ENCODE measurements around the gene DKKL1.

- TF ChIP-seq, protein P1, sequence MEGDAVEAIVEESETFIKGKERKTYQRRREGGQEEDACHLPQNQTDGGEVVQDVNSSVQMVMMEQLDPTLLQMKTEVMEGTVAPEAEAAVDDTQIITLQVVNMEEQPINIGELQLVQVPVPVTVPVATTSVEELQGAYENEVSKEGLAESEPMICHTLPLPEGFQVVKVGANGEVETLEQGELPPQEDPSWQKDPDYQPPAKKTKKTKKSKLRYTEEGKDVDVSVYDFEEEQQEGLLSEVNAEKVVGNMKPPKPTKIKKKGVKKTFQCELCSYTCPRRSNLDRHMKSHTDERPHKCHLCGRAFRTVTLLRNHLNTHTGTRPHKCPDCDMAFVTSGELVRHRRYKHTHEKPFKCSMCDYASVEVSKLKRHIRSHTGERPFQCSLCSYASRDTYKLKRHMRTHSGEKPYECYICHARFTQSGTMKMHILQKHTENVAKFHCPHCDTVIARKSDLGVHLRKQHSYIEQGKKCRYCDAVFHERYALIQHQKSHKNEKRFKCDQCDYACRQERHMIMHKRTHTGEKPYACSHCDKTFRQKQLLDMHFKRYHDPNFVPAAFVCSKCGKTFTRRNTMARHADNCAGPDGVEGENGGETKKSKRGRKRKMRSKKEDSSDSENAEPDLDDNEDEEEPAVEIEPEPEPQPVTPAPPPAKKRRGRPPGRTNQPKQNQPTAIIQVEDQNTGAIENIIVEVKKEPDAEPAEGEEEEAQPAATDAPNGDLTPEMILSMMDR (IDR thresholded peaks at IDR 0.05; ENCODE audit: borderline replicate concordance, extremely low read depth, low read length, poor library complexity, severe bottlenecking), result no peak
- TF ChIP-seq EZH2 (IDR thresholded peaks at IDR 0.05; ENCODE audit: borderline replicate concordance, low read depth, low read length, severe bottlenecking), result no peak
Observed at GRCh38 chr19:49340865-49341718, 22.6 kb upstream of the DKKL1 start.

Data from DND-41 (cell line).